ENCODE results near the gene PLP1.

PLP1 gene

GRCh38 chrX:103830848-103831247, 54.2 kb downstream of the PLP1 start:
- no peak for DNase-seq (ENCODE audit: low spot score)

DNA sequence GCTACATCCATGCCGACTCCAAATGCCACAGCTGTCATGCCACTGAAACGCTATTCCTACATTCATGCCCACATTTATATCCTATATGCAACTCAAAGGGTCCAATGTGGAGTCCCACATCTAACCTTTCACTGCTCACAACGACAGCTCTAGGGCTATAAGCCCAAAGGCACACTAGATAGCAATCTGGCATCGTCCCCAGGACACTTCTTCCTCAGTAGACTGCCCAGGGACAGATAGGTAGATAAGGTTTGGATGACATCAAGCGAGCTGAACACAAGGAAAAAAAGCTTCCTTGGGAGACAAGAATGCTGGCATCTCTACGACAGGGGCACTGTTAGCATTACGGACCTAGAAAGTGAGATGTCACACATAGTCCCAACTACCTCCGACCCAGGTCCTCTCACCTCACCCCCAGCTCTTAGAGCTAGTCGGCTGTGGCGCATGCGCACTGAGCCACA, 54.7 kb downstream of the PLP1 start:
- DNase-seq (ENCODE audit: low spot score), result peak; percentile 79

GRCh38 chrX:103831803-103832544, 55.3 kb downstream of the PLP1 start, which contains the start of gene RAB9B:
RAB9B (minus strand) TSS chrX:103832257; CDS start chrX:103825784, 6,473 bp downstream.
- DNase-seq (ENCODE audit: low spot score), result peak; percentile 28

GRCh38 chrX:103839404-103839803, 62.8 kb downstream of the PLP1 start:
- DNase-seq (ENCODE audit: low spot score), result no peak
